ENCODE results near the gene MOSMO. TPM values are rescaled to one million over a fixed set of nuclear protein-coding genes. Genes with fewer than 3 reads are reported as not detected.
A peak's percentile ranks its signal among the peaks of the same experiment; 100 is the strongest.
"Not testable (repeated sequence)": the region's sequence is repeated elsewhere in the genome, so short reads cannot be mapped to it uniquely, and the experiment has no call there.

Gene MOSMO
- total RNA-seq, 1 experiment from 2014 or later = 12.4 TPM

DNA sequence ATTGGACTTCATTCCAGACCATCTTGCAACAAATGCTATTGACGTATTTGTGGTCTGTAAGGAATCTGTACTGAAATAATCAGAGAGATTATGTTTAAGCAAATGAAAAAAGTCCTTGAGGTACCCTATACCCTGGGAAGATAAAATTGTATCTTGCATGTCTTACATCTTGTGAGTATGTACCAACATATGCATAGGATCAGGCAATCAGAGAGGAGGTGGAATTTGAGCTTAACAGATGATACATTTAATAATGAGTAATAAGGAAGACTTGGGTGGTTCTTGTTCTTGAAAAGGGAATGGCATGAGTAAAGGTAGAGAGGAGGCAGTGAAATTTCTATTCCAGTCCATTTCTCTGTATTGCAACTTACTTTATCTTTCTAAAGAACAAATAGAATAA, 10.6 kb downstream of the MOSMO start:
- intact Hi-C loops (cut with micrococcal nuclease) = no loop called here
- Histone ChIP-seq H3K9ac (ENCODE audit: low read length) (no peak overlapping the region), H4K20me1 (ENCODE audit: low read length) (no peaks in the 10 kb centered on the region), H3K4me3 (ENCODE audit: low read length) (no peak overlapping the region), H3K9me3 (ENCODE audit: low read length) (no peaks in the 10 kb centered on the region), H3F3A (ENCODE audit: low read length, unreplicated experiment) (no peaks in the 10 kb centered on the region), H3K4me2 (ENCODE audit: low read length) (no peak overlapping the region), H3K9me2 (replicated peaks; ENCODE audit: low read length) (no peaks in the 10 kb centered on the region), H3K36me3 (ENCODE audit: low read depth, low read length) (peaks cover 2% of the 10 kb centered on the region), H2AFZ (ENCODE audit: low read length) (no peak overlapping the region), H3K79me2 (ENCODE audit: low read length) (peaks cover 100% of the 10 kb centered on the region), H3K4me1 (ENCODE audit: insufficient read depth, low read length) (peaks cover 57% of the 10 kb centered on the region), H3K27ac (ENCODE audit: low read length) (no peak overlapping the region), H3K27me3 (ENCODE audit: low read length) (no peaks in the 10 kb centered on the region)
- DNase-seq = no peak
- no TSS peak for BruUV-seq (replicated peaks)
- TF ChIP-seq CTCF (conservative IDR thresholded peaks at IDR 0.05; ENCODE audit: low read depth, low read length) (no peak), EZH2phosphoT487 (IDR thresholded peaks at IDR 0.05; ENCODE audit: borderline replicate concordance, low read length) (no peak)
- peak; percentile 33 for ATAC-seq
- ChIA-PET POLR2A (ENCODE audit: unreplicated experiment) (no interaction called here), CTCF (interaction anchor here (0.6 kb wide), 1 partner anchor 10 kb away, joined by 3 read pairs; no protein-coding TSS in a partner anchor)

DNA sequence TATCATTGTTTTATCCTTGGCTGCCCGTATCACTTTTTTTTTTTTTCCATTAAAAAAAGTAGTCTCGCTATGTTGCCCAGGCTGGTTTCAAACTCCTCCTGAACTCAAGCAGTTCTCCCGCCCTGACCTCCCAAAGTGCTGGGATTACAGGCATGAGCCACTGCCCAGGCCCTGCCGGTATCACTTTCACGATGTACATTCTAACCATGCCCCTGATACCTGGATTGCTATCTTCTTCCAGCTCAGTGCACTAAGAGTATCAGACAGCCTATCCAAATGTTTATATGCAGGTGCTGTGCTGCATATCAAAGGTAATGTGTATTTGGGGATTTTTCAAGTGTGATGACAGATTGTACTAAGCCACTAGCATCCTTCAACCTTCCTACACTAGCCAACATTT, 14.2 kb downstream of the MOSMO start:
- H3K9me3 ChIP-seq (ENCODE audit: low read length) = no peaks in the 10 kb centered on the region
- no peaks in the 10 kb centered on the region for H3K27me3 ChIP-seq (ENCODE audit: low read length)
- no peak for ATAC-seq
- intact Hi-C loops (cut with micrococcal nuclease) = no loop called here
- CTCF ChIA-PET = no interaction called here
- peaks cover 88% of the 10 kb centered on the region for H3K79me2 ChIP-seq (ENCODE audit: low read length)
- H3K4me2 ChIP-seq (ENCODE audit: low read length) = no peak overlapping the region
- TF ChIP-seq EZH2 (IDR thresholded peaks at IDR 0.05; ENCODE audit: low read length, unreplicated experiment) = no peak
- no peak overlapping the region for H2AFZ ChIP-seq (ENCODE audit: low read length)
- H3K4me1 ChIP-seq (ENCODE audit: insufficient read depth, low read length) = peaks cover 49% of the 10 kb centered on the region
- no peak overlapping the region for H3K27ac ChIP-seq (ENCODE audit: low read length)
- H3K4me3 ChIP-seq (ENCODE audit: low read length) = no peak overlapping the region
- H4K20me1 ChIP-seq (ENCODE audit: low read length) = no peaks in the 10 kb centered on the region
- no peaks in the 10 kb centered on the region for H3K9me2 ChIP-seq (replicated peaks; ENCODE audit: low read length)
- peaks cover 3% of the 10 kb centered on the region for H3K36me3 ChIP-seq (ENCODE audit: low read depth, low read length)
- POLR2A ChIA-PET (ENCODE audit: unreplicated experiment) = no interaction called here
- no TSS peak for BruUV-seq (replicated peaks)
- DNase-seq = no peak
- peaks cover 3% of the 10 kb centered on the region for H3F3A ChIP-seq (ENCODE audit: low read length, unreplicated experiment)
- no peak overlapping the region for H3K9ac ChIP-seq (ENCODE audit: low read length)

- Histone ChIP-seq H3K27ac (ENCODE audit: low read length) (no peak overlapping the region), H3K27me3 (ENCODE audit: low read length) (no peaks in the 10 kb centered on the region), H3K4me1 (ENCODE audit: insufficient read depth, low read length) (peaks cover 49% of the 10 kb centered on the region), H2AFZ (ENCODE audit: low read length) (no peak overlapping the region), H3K9me3 (ENCODE audit: low read length) (no peaks in the 10 kb centered on the region), H3K4me3 (ENCODE audit: low read length) (no peak overlapping the region), H3F3A (ENCODE audit: low read length, unreplicated experiment) (peaks cover 3% of the 10 kb centered on the region), H3K9me2 (replicated peaks; ENCODE audit: low read length) (no peaks in the 10 kb centered on the region), H3K79me2 (ENCODE audit: low read length) (peaks cover 88% of the 10 kb centered on the region), H3K36me3 (ENCODE audit: low read depth, low read length) (peaks cover 3% of the 10 kb centered on the region), H3K9ac (ENCODE audit: low read length) (no peak overlapping the region), H4K20me1 (ENCODE audit: low read length) (no peaks in the 10 kb centered on the region), H3K4me2 (ENCODE audit: low read length) (no peak overlapping the region)
- DNase-seq (no peak), ATAC-seq (no peak)
- ChIA-PET CTCF (no interaction called here), POLR2A (ENCODE audit: unreplicated experiment) (no interaction called here)
- no TSS peak for BruUV-seq (replicated peaks)
- intact Hi-C loops (cut with micrococcal nuclease) = no loop called here
- TF ChIP-seq EZH2 (IDR thresholded peaks at IDR 0.05; ENCODE audit: low read length, unreplicated experiment) = no peak
- TF ChIP-seq EZH2phosphoT487 (IDR thresholded peaks at IDR 0.05; ENCODE audit: borderline replicate concordance, low read length) = no peak
Measured at GRCh38 chr16:22023505-22023904, 15.6 kb downstream of the MOSMO start.

DNA sequence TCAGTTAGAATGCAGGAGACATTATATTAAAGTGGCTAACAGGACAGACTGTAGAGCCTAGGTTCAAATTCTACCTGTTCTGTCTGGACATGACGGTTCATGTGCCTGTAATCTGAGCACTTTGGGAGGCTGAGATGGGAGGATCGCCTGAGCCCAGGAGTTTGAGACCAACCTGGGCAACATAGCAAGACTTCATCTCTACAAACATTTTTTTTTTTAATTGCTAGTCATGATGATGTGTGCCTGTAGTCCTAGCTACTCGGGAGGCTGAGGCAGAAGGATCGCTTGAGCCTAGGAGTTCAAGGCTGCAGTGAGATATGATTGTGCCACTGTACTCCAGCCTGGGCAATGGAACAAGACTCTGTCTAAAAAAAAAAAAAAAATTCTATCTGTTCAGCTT, 16.9 kb downstream of the MOSMO start:
- Histone ChIP-seq H3K79me2 (ENCODE audit: low read length) (peaks cover 88% of the 10 kb centered on the region), H3K4me1 (ENCODE audit: insufficient read depth, low read length) (peaks cover 51% of the 10 kb centered on the region), H3K27ac (ENCODE audit: low read length) (peak overlapping the region; percentile 95)
- ChIA-PET CTCF (interaction anchor here (0.7 to 1.5 kb wide), 3 partner anchors 53 to 165 kb away, joined by 4 to 7 read pairs (median 7); no protein-coding TSS in a partner anchor), POLR2A (ENCODE audit: unreplicated experiment) (interaction anchor here (0.5 kb wide), 1 partner anchor 16 kb away, joined by 4 read pairs; no protein-coding TSS in a partner anchor)
- H3K4me2 ChIP-seq (ENCODE audit: low read length); H3K9ac ChIP-seq (ENCODE audit: low read length); H2AFZ ChIP-seq (ENCODE audit: low read length); H3K4me3 ChIP-seq (ENCODE audit: low read length); H3F3A ChIP-seq (ENCODE audit: low read length, unreplicated experiment); intact Hi-C loops (cut with micrococcal nuclease); BruUV-seq (replicated peaks); H3K9me3 ChIP-seq (ENCODE audit: low read length); DNase-seq; H4K20me1 ChIP-seq (ENCODE audit: low read length); H3K36me3 ChIP-seq (ENCODE audit: low read depth, low read length); H3K27me3 ChIP-seq (ENCODE audit: low read length); H3K9me2 ChIP-seq (replicated peaks; ENCODE audit: low read length); ATAC-seq: not testable (repeated sequence)
